ENCODE measurements around the gene AEBP1. TPM values are rescaled to one million over a fixed set of nuclear protein-coding genes. Genes with fewer than 3 reads are reported as not detected.

Gene AEBP1
- total RNA-seq, 6 experiments from 2014 or later: 69.7 to 83.2 (median 76.4) TPM

DNA sequence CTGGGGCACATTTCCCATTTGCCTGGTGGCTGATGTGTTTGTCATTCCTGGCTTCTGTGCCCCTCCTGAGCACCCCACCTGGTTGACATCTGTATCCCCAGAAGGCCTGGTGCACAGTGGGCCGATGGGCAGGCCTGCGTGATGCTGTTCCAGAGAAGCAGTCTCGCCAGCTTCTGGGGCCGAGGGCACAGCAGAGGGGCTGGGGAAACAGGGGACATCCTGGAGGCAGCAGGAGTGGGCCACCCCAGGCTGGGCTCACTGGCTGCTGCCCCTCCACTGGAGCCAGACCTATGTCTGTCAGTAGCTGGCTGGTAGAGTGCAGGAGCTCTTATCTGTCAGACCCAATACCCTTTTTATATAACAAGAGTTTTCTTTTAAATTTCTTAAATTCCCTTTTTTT, 37.9 kb downstream of the AEBP1 start:
- Mint-ChIP-seq H3K4me1 (ENCODE audit: low read depth) (peaks cover 7% of the 10 kb centered on the region; the same call in 1 of the 2 replicates), H3K9me3 (no peaks in the 10 kb centered on the region), H3K27ac (no peak overlapping the region), H3K36me3 (ENCODE audit: low read depth) (no peaks in the 10 kb centered on the region), H3K4me3 (no peak overlapping the region), H3K27me3 (ENCODE audit: insufficient read depth) (peaks cover 5% of the 10 kb centered on the region)
- DNase-seq: no peak
- TF ChIP-seq CTCF (IDR thresholded peaks at IDR 0.05): no peak

GRCh38 chr7:44143646-44144250, 39.6 kb downstream of the AEBP1 start:
- Mint-ChIP-seq H3K27me3 (ENCODE audit: insufficient read depth) (peaks cover 4% of the 10 kb centered on the region), H3K4me3 (no peak overlapping the region), H3K36me3 (ENCODE audit: low read depth) (no peaks in the 10 kb centered on the region), H3K27ac (no peak overlapping the region), H3K4me1 (ENCODE audit: low read depth) (peaks cover 7% of the 10 kb centered on the region; the same call in 1 of the 2 replicates), H3K9me3 (no peaks in the 10 kb centered on the region)
- DNase-seq: no peak
- no peak for TF ChIP-seq CTCF (IDR thresholded peaks at IDR 0.05)

GRCh38 chr7:44144426-44144967, 40.4 kb downstream of the AEBP1 start:
- no peaks in the 10 kb centered on the region for H3K36me3 Mint-ChIP-seq (ENCODE audit: low read depth)
- no peak for DNase-seq
- no peak overlapping the region for H3K4me3 Mint-ChIP-seq

GRCh38 chr7:44144968-44145478, 40.9 kb downstream of the AEBP1 start:
- no peaks in the 10 kb centered on the region for H3K9me3 Mint-ChIP-seq
- H3K27ac Mint-ChIP-seq: no peak overlapping the region
- no peaks in the 10 kb centered on the region; the same call in none of the 2 replicates for H3K27me3 Mint-ChIP-seq (ENCODE audit: insufficient read depth)
- no peak for DNase-seq
- H3K36me3 Mint-ChIP-seq (ENCODE audit: low read depth): no peaks in the 10 kb centered on the region
- H3K4me1 Mint-ChIP-seq (ENCODE audit: low read depth): peaks cover 8% of the 10 kb centered on the region; the same call in 1 of the 2 replicates
- H3K4me3 Mint-ChIP-seq: no peak overlapping the region
- no peak for TF ChIP-seq CTCF (IDR thresholded peaks at IDR 0.05)

More at GRCh38 chr7:44144426-44144967, 40.4 kb downstream of the AEBP1 start:
- peaks cover 7% of the 10 kb centered on the region; the same call in 1 of the 2 replicates for H3K4me1 Mint-ChIP-seq (ENCODE audit: low read depth)
- no peaks in the 10 kb centered on the region for H3K9me3 Mint-ChIP-seq
- no peak for TF ChIP-seq CTCF (IDR thresholded peaks at IDR 0.05)
- peaks cover 2% of the 10 kb centered on the region for H3K27me3 Mint-ChIP-seq (ENCODE audit: insufficient read depth)
- no peak overlapping the region for H3K27ac Mint-ChIP-seq

- peaks cover 13% of the 10 kb centered on the region for H3K4me1 Mint-ChIP-seq (ENCODE audit: low read depth)
- no peak for DNase-seq
- H3K36me3 Mint-ChIP-seq (ENCODE audit: low read depth): no peaks in the 10 kb centered on the region
- TF ChIP-seq CTCF (IDR thresholded peaks at IDR 0.05): no peak
- no peak overlapping the region for H3K27ac Mint-ChIP-seq
- H3K4me3 Mint-ChIP-seq: peak overlapping the region; percentile 50
- H3K27me3 Mint-ChIP-seq (ENCODE audit: insufficient read depth): no peaks in the 10 kb centered on the region; the same call in none of the 2 replicates
- H3K9me3 Mint-ChIP-seq: no peaks in the 10 kb centered on the region
These were observed 41.4 kb downstream of the AEBP1 start for GRCh38 chr7:44145479-44145968.

All from HFFc6 (cell line).